NCI-H2227 (cell line): ENCODE measurements around the gene METAP2.
A peak's percentile ranks its signal among the peaks of the same experiment; 100 is the strongest.
"Not testable (repeated sequence)": the region's sequence is repeated elsewhere in the genome, so short reads cannot be mapped to it uniquely, and the experiment has no call there.

Source experiments
- DNase-seq: peaks from one replicate; lab custom pipeline; 2025; ENCODE audit not compliant: unreplicated experiment; lab: John Stamatoyannopoulos, UW

METAP2 gene

GRCh38 chr12:95473884-95474659 is at the start of gene METAP2:
METAP2 (plus strand) TSS chr12:95474152; CDS start chr12:95474180, 28 bp downstream.
- DNase-seq = peak; percentile 96

DNA sequence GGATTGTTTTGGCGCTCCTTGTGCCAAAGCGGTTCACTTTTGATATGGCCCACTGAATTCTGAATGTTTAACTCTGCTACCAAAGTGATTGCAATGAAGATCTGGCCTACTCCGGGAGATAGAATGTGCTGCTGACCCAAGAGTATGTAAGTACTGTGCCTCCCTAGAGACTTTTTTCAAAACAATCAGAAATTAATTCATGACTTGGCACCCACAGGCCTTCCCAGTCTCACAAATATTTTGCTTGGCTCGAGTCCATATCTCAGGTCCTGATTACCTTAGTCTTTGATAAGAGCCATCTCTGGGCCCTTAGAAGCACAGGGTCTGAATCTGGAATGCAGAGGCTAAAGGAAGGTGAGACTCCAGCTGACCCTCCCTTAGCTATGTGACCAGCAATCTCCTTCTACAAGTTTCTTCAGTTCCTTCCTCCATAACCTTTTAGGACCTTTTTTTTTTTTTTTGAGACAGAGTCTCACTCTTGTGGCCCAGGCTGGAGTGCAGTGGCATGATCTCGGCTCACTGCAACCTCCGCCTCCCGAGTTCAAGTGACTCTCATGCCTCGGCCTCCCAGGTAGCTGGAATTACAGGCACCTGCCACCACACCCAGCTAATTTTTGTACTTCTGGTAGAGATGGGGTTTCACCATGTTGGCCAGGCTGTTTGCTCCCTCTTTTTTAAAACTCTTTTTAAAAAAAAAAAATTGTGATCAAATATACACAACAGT is 49.5 kb upstream of the METAP2 start:
- DNase-seq = no peak

- no peak for DNase-seq
These were observed 44.8 kb upstream of the METAP2 start for GRCh38 chr12:95429172-95429510.

DNA sequence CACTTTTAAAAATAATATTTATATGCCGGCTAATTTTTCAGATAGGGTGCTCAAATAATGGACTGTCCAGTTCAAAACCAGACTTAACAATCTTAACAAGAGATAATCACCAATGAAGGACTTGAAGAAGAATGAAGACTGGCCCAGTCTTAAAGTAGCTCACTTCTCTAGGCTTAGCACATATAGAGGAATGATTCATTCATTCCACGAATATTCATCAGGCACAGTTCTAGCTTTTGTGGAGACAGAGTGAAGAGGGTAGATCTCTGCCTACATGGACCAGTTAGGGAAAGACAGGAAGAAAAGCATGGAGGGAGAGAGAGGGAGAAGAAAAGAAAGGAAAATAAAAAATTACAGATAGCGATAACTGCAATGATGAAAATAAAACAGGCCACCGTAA is 42.8 kb upstream of the METAP2 start:
- DNase-seq = no peak

- no peak for DNase-seq
These were observed 38.6 kb upstream of the METAP2 start for GRCh38 chr12:95435355-95435754.

GRCh38 chr12:95437565-95437964 is 36.4 kb upstream of the METAP2 start:
- no peak for DNase-seq

- no peak for DNase-seq
These were observed 34.3 kb upstream of the METAP2 start for GRCh38 chr12:95439461-95440230.

- no peak for DNase-seq
These were observed 33.6 kb upstream of the METAP2 start for GRCh38 chr12:95440401-95440800.

DNA sequence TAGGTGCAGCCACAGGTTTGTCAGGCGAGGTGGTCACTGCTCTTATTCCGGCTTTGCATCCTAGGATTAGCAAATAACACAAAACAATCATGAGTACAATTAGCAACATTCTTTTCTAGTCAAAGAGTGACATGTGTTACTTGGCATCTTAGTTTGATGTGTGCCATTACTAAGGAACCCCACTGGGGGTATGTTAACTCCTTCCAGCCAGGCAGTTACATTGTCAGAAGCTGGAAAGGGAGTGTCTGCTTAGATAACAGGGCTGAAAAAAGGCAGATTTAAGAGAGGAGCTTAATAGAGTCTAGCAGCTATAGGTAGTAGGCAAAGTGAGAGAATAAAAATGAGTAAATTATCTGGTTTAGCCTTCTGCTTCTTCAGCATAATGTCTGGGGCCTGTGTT is 30.5 kb upstream of the METAP2 start:
- DNase-seq = no peak

DNA sequence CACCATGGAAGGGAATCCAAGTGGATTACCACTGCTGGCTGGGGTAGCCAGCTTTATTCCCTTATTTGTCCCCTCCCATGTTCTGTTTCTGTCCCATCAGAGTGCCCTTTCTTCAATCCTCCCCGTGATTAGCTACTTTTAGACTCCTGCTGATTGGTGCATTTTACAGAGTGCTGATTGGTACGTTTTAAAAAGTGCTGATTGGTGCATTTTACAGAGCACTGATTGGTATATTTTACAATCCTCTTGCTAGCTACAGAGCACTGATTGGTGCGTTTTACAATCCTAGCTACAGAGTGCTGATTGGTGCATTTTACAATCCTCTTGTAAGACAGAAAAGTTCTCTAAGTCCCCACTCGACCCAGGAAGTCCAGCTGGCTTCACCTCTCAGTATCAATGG is 28.9 kb upstream of the METAP2 start:
- not testable (repeated sequence) for DNase-seq

- DNase-seq = no peak
These were observed 28.0 kb upstream of the METAP2 start for GRCh38 chr12:95445884-95446505.

DNA sequence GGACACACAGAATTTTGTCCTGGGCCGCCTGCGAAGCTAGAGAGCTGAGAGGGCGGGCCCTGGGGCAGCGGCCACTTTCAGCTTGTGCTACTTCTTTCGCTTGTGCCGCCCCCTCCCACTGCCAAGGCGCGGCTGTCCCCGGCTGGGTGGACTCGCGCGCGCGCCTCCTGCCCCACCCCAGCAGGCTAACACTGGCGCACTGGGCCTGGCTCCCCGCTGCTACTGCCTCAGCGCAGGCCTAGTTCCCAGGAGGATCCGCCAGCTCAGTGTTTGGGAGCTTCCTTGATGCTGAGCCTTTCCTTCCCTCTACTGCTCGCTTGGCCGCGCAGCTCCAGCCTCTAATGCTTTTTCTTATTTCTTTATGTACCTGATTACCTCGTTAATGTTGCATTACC is 27.4 kb upstream of the METAP2 start:
- DNase-seq = no peak

- DNase-seq = not testable (repeated sequence)
These were observed 24.3 kb upstream of the METAP2 start for GRCh38 chr12:95449656-95450055.

DNA sequence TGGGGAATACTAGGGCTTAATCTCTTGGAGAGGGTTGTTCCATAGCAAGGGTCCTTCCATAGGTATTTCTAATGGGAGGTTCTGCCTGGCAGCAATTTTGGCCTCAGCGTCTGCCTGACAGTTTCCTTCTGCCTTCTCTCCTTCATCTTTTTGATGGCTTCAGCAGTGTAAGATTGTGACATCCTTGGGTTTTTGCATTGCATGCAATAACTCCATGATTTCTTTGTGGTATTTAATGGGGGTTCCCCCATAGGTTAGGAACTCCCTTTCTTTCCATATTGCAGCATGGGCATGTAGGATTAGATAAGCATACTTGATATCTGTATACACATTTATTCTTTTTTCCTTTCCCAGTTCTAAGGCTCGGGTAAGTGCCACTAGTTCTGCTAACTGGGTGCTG is 21.5 kb upstream of the METAP2 start:
- not testable (repeated sequence) for DNase-seq

GRCh38 chr12:95453881-95454280 is 20.1 kb upstream of the METAP2 start:
- not testable (repeated sequence) for DNase-seq

GRCh38 chr12:95454780-95455215 is 19.2 kb upstream of the METAP2 start:
- DNase-seq = not testable (repeated sequence)

DNA sequence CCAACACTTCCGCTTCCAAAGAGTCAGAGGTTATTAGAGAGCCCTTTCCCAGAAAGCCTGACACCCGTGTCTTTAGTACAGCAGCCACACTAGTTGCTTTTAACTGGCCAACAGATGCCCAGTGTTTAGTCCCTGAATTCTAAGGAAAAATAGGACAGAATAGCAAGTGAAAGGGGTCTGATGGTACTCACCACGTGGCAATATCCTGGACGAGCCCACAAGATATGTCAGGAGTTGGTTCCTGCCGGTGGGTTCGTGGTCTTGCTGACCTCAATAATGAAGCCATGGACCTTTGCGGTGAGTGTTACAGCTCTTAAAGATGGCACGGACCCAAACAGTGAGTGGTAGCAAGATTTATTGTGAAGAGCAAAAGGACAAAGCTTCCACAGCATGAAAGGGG is 16.3 kb upstream of the METAP2 start:
- DNase-seq = peak; percentile 7

- DNase-seq = no peak
These were observed 15.2 kb upstream of the METAP2 start for GRCh38 chr12:95458761-95459160.

DNA sequence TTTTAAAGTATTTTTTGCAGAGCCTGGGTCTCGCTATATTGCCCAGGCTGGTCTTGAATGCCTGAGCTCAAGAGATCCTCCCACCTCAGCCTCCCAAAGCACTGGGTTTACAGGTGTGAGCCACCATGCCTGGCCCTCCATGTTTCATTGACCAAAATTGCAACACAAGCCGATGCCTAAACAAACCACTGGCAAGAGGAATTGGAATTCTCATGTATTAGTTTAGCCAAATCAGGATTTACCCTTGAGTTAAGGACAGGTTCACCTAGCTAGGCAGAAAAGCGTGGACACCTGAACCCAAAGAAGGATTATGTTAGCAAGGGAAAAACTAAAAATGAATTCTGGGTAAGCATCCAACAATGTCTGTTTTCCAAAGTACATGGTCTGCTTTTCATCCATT is 14.6 kb upstream of the METAP2 start:
- DNase-seq = no peak

GRCh38 chr12:95460105-95460504 is 13.8 kb upstream of the METAP2 start:
- no peak for DNase-seq

DNA sequence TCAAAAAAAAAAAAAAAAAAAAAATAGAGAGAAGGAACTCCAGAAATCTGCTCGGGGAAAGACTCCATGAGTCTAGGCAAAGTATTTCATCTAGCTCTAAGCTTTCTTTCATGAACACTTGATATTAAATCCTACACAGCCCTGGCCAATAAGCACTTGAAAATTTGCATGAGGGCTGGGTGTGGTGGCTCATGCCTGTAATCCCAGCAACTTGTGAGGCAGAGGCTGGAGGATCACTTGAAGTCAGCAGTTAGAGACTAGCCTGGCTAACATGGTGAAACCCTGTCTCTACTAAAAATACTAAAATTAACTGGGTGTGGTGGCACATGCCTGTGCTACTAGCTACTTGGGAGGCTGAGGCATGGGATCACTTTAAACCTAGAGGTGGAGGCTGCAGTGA is 13.1 kb upstream of the METAP2 start:
- no peak for DNase-seq
